Sigmoid colon (tissue), 7 donors: ENCODE data around the gene TRAP1. TPM values are rescaled to one million over a fixed set of nuclear protein-coding genes. Genes with fewer than 3 reads are reported as not detected.

Experiments used
- DNase-seq: peaks from one replicate; pipeline ENCODE4 v3.0.0-alpha.2; 2019
- H3K27ac ChIP-seq, 4 donors: fragments of 200-600 bp; sonication (generic); one replicate each; pipeline ENCODE4 v1.5.1; 2016 to 2019; ENCODE audit warnings: mild to moderate bottlenecking in 1 of 4
- H3K27me3 ChIP-seq, 3 donors: fragments of 200-600 bp; sonication (generic); one replicate each; pipeline ENCODE4 v1.5.1; 2019; ENCODE audit warnings: mild to moderate bottlenecking in 1 of 3
- H3K36me3 ChIP-seq, 4 donors: fragments of 200-600 bp; sonication (generic); one replicate each; pipeline ENCODE4 v1.5.1; 2016 to 2019
- H3K4me1 ChIP-seq, 4 donors: fragments of 200-600 bp; sonication (generic); one replicate each; pipeline ENCODE4 v1.5.1; 2017 to 2019
- H3K4me3 ChIP-seq, 4 donors: fragments of 200-600 bp; sonication (generic); one replicate each; pipeline ENCODE4 v1.5.1; 2017 to 2019; ENCODE audit warnings: mild to moderate bottlenecking in 2 of 4, moderate library complexity in 1 of 4
- H3K9me3 ChIP-seq, 4 donors: fragments of 200-600 bp in 3 of 4; sonication (generic) in 3 of 4; one replicate each; pipeline versions ENCODE4 v1.5.1 to v1.6.1; 2013 to 2019
- EP300 ChIP-seq, 4 donors: sonication (generic); formaldehyde crosslinking; IDR thresholded peaks; one replicate each; pipeline ENCODE4 v1.6.1; 2017; ENCODE audit warnings: antibody characterized with exemption in 4 of 4
- POLR2A ChIP-seq, 2 donors: fragments of 450-650 bp; IDR thresholded peaks; one replicate each; pipeline ENCODE4 v1.6.1; 2016; ENCODE audit warnings: antibody characterized with exemption in 2 of 2, mild to moderate bottlenecking in 2 of 2, moderate library complexity in 2 of 2
- POLR2AphosphoS5 ChIP-seq, 4 donors: sonication (generic); formaldehyde crosslinking; IDR thresholded peaks; one replicate each; pipeline ENCODE4 v1.6.1; 2017; ENCODE audit warnings: antibody characterized with exemption in 4 of 4
- WGBS, 2 donors: extraction: QIAGEN DNeasy Blood & Tissue Kit; methylation state at CpG; one replicate each; pipeline ENCODE4 v1.1.7; 2013; 5-methylcytosine and 5-hydroxymethylcytosine counted together
- intact Hi-C: fragments of 100-400 bp; cut with DNase I; formaldehyde crosslinking; loops from one replicate; pipeline ENCODE4 v1.15.1; 2023
- polyA plus RNA-seq, 3 donors: library from polyadenylated mRNA; stranded (reverse); fragments of 200-250 nt; gene quantifications; one replicate each; pipeline ENCODE4 v1.2.3, GENCODE V29; 2013
- total RNA-seq, 4 donors: library from RNA; depleted of rRNA; stranded (reverse); fragments of >200 nt; gene quantifications; one replicate each; pipeline ENCODE4 v1.1.0, GENCODE V29; 2016
- TF ChIP-seq, protein P1 (sequence below), 4 experiments: fragments of 450-650 bp in 3 of 4; fragments of 200-600 bp in 1 of 4; IDR thresholded peaks; one replicate each; pipeline ENCODE4 v1.5.1; 2016 to 2019; ENCODE audit warnings: antibody characterized with exemption in 4 of 4, mild to moderate bottlenecking in 3 of 4, moderate library complexity in 2 of 4
- donor health status: healthy with polysubstance abuse.
- donor health status: Bipolar disorder and iron deficiency.
- donor health status: healthy.

TRAP1 gene
- total and polyA plus RNA-seq, 7 donors: 17.4 to 64.9 (median 45.6) TPM

- Histone ChIP-seq H3K9me3 (no peaks in the 10 kb centered on the region), H3K4me3 (no peak overlapping the region), H3K27me3 (no peaks in the 10 kb centered on the region), H3K4me1 (peaks cover 0 to 34% (median 27%) of the 10 kb centered on the region in 4 donors), H3K36me3 (peaks cover 18 to 68% (median 28%) of the 10 kb centered on the region in 4 donors), H3K27ac (peak overlapping the region in 1 of 4 donors; percentile 67)
- 93% methylated on average over 4 of the region's 4 CpGs for WGBS, 2 donors
- intact Hi-C loops: no loop called here
- no peak for DNase-seq
- TF ChIP-seq POLR2AphosphoS5 (IDR thresholded peaks at IDR 0.05): no peak
- TF ChIP-seq POLR2A (IDR thresholded peaks at IDR 0.05): no peak
- TF ChIP-seq, protein P1, sequence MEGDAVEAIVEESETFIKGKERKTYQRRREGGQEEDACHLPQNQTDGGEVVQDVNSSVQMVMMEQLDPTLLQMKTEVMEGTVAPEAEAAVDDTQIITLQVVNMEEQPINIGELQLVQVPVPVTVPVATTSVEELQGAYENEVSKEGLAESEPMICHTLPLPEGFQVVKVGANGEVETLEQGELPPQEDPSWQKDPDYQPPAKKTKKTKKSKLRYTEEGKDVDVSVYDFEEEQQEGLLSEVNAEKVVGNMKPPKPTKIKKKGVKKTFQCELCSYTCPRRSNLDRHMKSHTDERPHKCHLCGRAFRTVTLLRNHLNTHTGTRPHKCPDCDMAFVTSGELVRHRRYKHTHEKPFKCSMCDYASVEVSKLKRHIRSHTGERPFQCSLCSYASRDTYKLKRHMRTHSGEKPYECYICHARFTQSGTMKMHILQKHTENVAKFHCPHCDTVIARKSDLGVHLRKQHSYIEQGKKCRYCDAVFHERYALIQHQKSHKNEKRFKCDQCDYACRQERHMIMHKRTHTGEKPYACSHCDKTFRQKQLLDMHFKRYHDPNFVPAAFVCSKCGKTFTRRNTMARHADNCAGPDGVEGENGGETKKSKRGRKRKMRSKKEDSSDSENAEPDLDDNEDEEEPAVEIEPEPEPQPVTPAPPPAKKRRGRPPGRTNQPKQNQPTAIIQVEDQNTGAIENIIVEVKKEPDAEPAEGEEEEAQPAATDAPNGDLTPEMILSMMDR (IDR thresholded peaks at IDR 0.05): no peak
- TF ChIP-seq EP300 (IDR thresholded peaks at IDR 0.05): no peak
These were observed 37.9 kb upstream of the TRAP1 start for GRCh38 chr16:3755249-3755648.

- peaks cover 18 to 72% (median 30%) of the 10 kb centered on the region in 4 donors for H3K36me3 ChIP-seq
- TF ChIP-seq POLR2AphosphoS5 (IDR thresholded peaks at IDR 0.05) (no peak), POLR2A (IDR thresholded peaks at IDR 0.05) (no peak), EP300 (IDR thresholded peaks at IDR 0.05) (no peak)
- TF ChIP-seq, protein P1 (IDR thresholded peaks at IDR 0.05): no peak
These were observed 37.4 kb upstream of the TRAP1 start for GRCh38 chr16:3754772-3755171.

GRCh38 chr16:3754081-3754703 lies 36.9 kb upstream of the TRAP1 start:
- H3K36me3 ChIP-seq: peaks cover 18 to 78% (median 30%) of the 10 kb centered on the region in 4 donors
- TF ChIP-seq POLR2AphosphoS5 (IDR thresholded peaks at IDR 0.05) (no peak), POLR2A (IDR thresholded peaks at IDR 0.05) (no peak), EP300 (IDR thresholded peaks at IDR 0.05) (no peak)
- TF ChIP-seq, protein P1 (IDR thresholded peaks at IDR 0.05): no peak
- H3K27ac ChIP-seq: peak overlapping the region; percentile 13 to 67 (median 58)
- H3K27me3 ChIP-seq: no peaks in the 10 kb centered on the region
- H3K4me1 ChIP-seq: peaks cover 0 to 28% (median 21%) of the 10 kb centered on the region in 4 donors
- no peak for DNase-seq
- H3K9me3 ChIP-seq: no peaks in the 10 kb centered on the region
- intact Hi-C loops: no loop called here
- 92 to 94% methylated on average over 4 of the region's 4 CpGs for WGBS, 2 donors
- H3K4me3 ChIP-seq: no peak overlapping the region

More at GRCh38 chr16:3754772-3755171, 37.4 kb upstream of the TRAP1 start:
- Histone ChIP-seq H3K27ac (peak overlapping the region in 2 of 4 donors; percentile 57 to 67), H3K27me3 (no peaks in the 10 kb centered on the region), H3K9me3 (no peaks in the 10 kb centered on the region), H3K4me3 (no peak overlapping the region), H3K4me1 (peaks cover 0 to 31% (median 25%) of the 10 kb centered on the region in 4 donors)
- DNase-seq: no peak
- intact Hi-C loops: no loop called here
- whole genome bisulfite sequencing, 2 donors: 91 to 93% methylated on average over 5 of the region's 5 CpGs

- 96 to 97% methylated on average over 15 of the region's 15 CpGs for WGBS, 2 donors
- intact Hi-C loops: no loop called here
These were observed 35.7 kb upstream of the TRAP1 start for GRCh38 chr16:3752984-3753383.

DNA sequence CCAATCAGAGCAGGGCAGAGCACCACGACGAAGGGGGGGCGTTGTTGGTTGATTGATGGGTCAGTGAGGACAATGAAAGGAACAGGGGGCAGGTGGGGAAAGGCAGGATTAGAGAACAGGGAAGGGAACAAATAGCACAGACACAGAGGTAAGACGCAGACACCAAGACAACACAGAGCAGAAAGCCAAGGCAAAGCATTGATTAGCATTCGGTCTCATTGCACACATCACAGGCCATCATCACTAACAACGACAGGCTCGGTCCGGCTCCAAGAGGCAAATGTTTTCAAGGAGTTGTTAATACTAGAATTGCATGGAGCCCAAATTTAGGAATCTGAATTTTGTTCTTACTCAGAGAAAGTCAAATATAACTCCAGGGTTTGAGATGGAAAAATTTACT lies 34.6 kb upstream of the TRAP1 start:
- no peak for DNase-seq
- Histone ChIP-seq H3K4me3 (no peak overlapping the region), H3K9me3 (no peaks in the 10 kb centered on the region), H3K36me3 (peaks cover 2 to 80% (median 10%) of the 10 kb centered on the region in 4 donors), H3K27me3 (no peaks in the 10 kb centered on the region), H3K27ac (no peak overlapping the region), H3K4me1 (peaks cover 0 to 28% (median 21%) of the 10 kb centered on the region in 4 donors)
- intact Hi-C loops: no loop called here
- 96% methylated on average over 8 of the region's 8 CpGs for WGBS, 2 donors
- TF ChIP-seq EP300 (IDR thresholded peaks at IDR 0.05): no peak
- TF ChIP-seq, protein P1 (IDR thresholded peaks at IDR 0.05): no peak
- no peak for TF ChIP-seq POLR2AphosphoS5 (IDR thresholded peaks at IDR 0.05)

More at GRCh38 chr16:3752984-3753383, 35.7 kb upstream of the TRAP1 start:
- no peak for DNase-seq
- Histone ChIP-seq H3K4me3 (no peak overlapping the region), H3K27ac (no peak overlapping the region), H3K36me3 (peaks cover 12 to 80% (median 20%) of the 10 kb centered on the region in 4 donors), H3K9me3 (no peaks in the 10 kb centered on the region), H3K4me1 (peaks cover 0 to 28% (median 21%) of the 10 kb centered on the region in 4 donors), H3K27me3 (no peaks in the 10 kb centered on the region)
- TF ChIP-seq POLR2A (IDR thresholded peaks at IDR 0.05) (no peak), EP300 (IDR thresholded peaks at IDR 0.05) (no peak), POLR2AphosphoS5 (IDR thresholded peaks at IDR 0.05) (no peak)
